ENCODE measurements around the gene TMEM115. TPM values are rescaled to one million over a fixed set of nuclear protein-coding genes. Genes with fewer than 3 reads are reported as not detected.

Gene TMEM115
- total and polyA plus RNA-seq, 10 of the 15 experiments (the other 5 are each of a cell fraction or from before 2014, with no cell fraction given) = 1.9 to 18.7 (median 13.2) TPM

GRCh38 chr3:50337175-50337861, 22.0 kb downstream of the TMEM115 start (continued):
- TF ChIP-seq TCF12 (IDR thresholded peaks at IDR 0.05; ENCODE audit: low read depth, low read length) (no peak), SREBF2 (IDR thresholded peaks at IDR 0.05; ENCODE audit: low read length) (no peak)

GRCh38 chr3:50336452-50337174, 22.7 kb downstream of the TMEM115 start:
- Histone ChIP-seq H3K36me3 (ENCODE audit: control insufficient read depth in 2 of 2, insufficient read depth in 2 of 2, low read length in 1 of 2) (peaks cover 6 to 7% of the 10 kb centered on the region in 2 experiments), H3K27me3 (replicated peaks in 1 of 2; ENCODE audit: control insufficient read depth in 2 of 2, insufficient read depth in 2 of 2, low read length in 1 of 2) (no peaks in the 10 kb centered on the region), H3K4me3 (peak overlapping the region; percentile 96), H3K4me2 (ENCODE audit: control insufficient read depth, insufficient read depth) (peak overlapping the region; percentile 77), H3K27ac (ENCODE audit: control insufficient read depth, insufficient read depth) (peak overlapping the region; percentile 92), H3K4me1 (ENCODE audit: control insufficient read depth, insufficient read depth, low read length) (peaks cover 10% of the 10 kb centered on the region; the same call in 1 of the 2 replicates), H2AFZ (ENCODE audit: control insufficient read depth, low read depth, low read length) (peak overlapping the region; percentile 78), H4K20me1 (ENCODE audit: control insufficient read depth, insufficient read depth) (no peaks in the 10 kb centered on the region; the same call in 1 of the 2 replicates), H3K79me2 (ENCODE audit: control insufficient read depth, insufficient read depth, low read length) (peaks cover 76% of the 10 kb centered on the region), H3K9ac (ENCODE audit: control insufficient read depth, insufficient read depth, low read length) (peak overlapping the region; percentile 86), H3K9me3 (replicated peaks; ENCODE audit: control insufficient read depth, insufficient read depth, low read length) (no peaks in the 10 kb centered on the region)
- DNase-seq (ENCODE audit: low read depth, low spot score) (no peak), ATAC-seq (peak; percentile 17), FAIRE-seq (no peak)
- CTCF ChIA-PET = interaction anchor here (0.6 to 10.5 kb wide), 12 partner anchors 9 to 665 kb away, joined by 3 to 72 read pairs (median 4); partner anchors contain the start of genes CYB561D2, HYAL2, NPRL2 and TUSC2
- RAD21 ChIA-PET (ENCODE audit: unreplicated experiment) = interaction anchor here (0.8 to 2.7 kb wide), 18 partner anchors 9 to 1163 kb away, joined by 3 to 21 read pairs (median 3); partner anchors contain the start of genes CYB561D2, DCAF1, GNAI2 and HYAL2
- intact Hi-C loops (cut with micrococcal nuclease; ENCODE audit: unreplicated experiment) = loop anchor here (5.0 kb wide), 2 partner anchors 39 to 99 kb away; partner anchors contain the start of genes GNAI2, HYAL3 and NAA80
- POLR2A ChIA-PET = interaction anchor here (0.6 to 7.0 kb wide), 29 partner anchors 9 to 286 kb away, joined by 3 to 84 read pairs (median 4); partner anchors contain the start of genes C3orf18, CISH, CYB561D2 and GNAI2
- BruUV-seq (replicated peaks) = TSS peak; percentile 67
- SMC1A ChIA-PET (ENCODE audit: uncharacterized antibody, unreplicated experiment) = interaction anchor here (0.9 to 1.8 kb wide), 10 partner anchors 9 to 275 kb away, joined by 3 to 20 read pairs (median 4); partner anchors contain the start of genes CISH, GNAI2, HYAL2 and HYAL3
- 0% methylated on average over 13 of the region's 31 CpGs for WGBS (ENCODE audit: insufficient coverage, insufficient replicate concordance, low lambda C conversion rate, missing lambda C conversion rate)
- in situ Hi-C loops (cut with MboI) = loop anchor here (10.0 kb wide), 1 partner anchor 1058 kb away; the partner anchor contains the start of gene RBM15B
- no peak for TF ChIP-seq PAX8 (IDR thresholded peaks at IDR 0.05)
- no peak for TF ChIP-seq JUNB (IDR thresholded peaks at IDR 0.05)
- TF ChIP-seq SMARCA5 (IDR thresholded peaks at IDR 0.05) = peak; percentile 86; the same call in 1 of the 2 replicates
- TF ChIP-seq YY1 (IDR thresholded peaks at IDR 0.05; ENCODE audit: low read depth, low read length) = no peak
- TF ChIP-seq ZBTB11 (CRISPR knock-in tag; IDR thresholded peaks at IDR 0.05) = no peak
- no peak for TF ChIP-seq TARDBP (IDR thresholded peaks at IDR 0.05; ENCODE audit: borderline replicate concordance)
- TF ChIP-seq MYC (IDR thresholded peaks at IDR 0.05; ENCODE audit: insufficient read depth, insufficient read length, insufficient replicate concordance, low read length, severe bottlenecking) = peak; percentile 45
- 0 out of 4 replicates have a peak, but pooled peaks of 1 of the 2 experiments have one; percentile 12 for TF ChIP-seq IKZF2 (IDR thresholded peaks at IDR 0.05)
- no peak for TF ChIP-seq RAD21 (IDR thresholded peaks at IDR 0.05; ENCODE audit: insufficient read depth, low read depth, low read length)
- no peak for TF ChIP-seq SKIL (IDR thresholded peaks at IDR 0.05; ENCODE audit: low read depth, poor library complexity, severe bottlenecking)
- TF ChIP-seq TCF12 (IDR thresholded peaks at IDR 0.05; ENCODE audit: low read depth, low read length) = 0 out of 2 replicates have a peak, but pooled peaks have one; percentile 9
- TF ChIP-seq GATAD2B (conservative IDR thresholded peaks at IDR 0.05; ENCODE audit: low read depth) = peak; percentile 68; the same call in 1 of the 2 replicates
- no peak for TF ChIP-seq SUZ12 (IDR thresholded peaks at IDR 0.05; ENCODE audit: unreplicated experiment)
